H1 (cell line): ENCODE results near the gene GSK3B. TPM values are rescaled to one million over a fixed set of nuclear protein-coding genes. Genes with fewer than 3 reads are reported as not detected.

Experiments
- CTCF ChIA-PET: fragments of 300-600 bp; sonication (Branson Sonifier 250); formaldehyde crosslinking; loops from one replicate; lab custom pipeline; 2021; ENCODE audit not compliant: partially characterized antibody; lab: Charles Lee
- POLR2A ChIA-PET: fragments of 300-600 bp; sonication (Branson Sonifier 250); formaldehyde crosslinking; loops from one replicate; lab custom pipeline; 2021; ENCODE audit warnings: inconsistent platforms; ENCODE audit not compliant: partially characterized antibody; lab: Charles Lee
- DNase-seq, 2 experiments: peaks; one replicate each; pipeline versions ENCODE4 v3.0.0 to v3.0.0-alpha.2; 2010 to 2022; ENCODE audit warnings: low spot score in 2 of 2, low read depth in 1 of 2, mixed read lengths in 1 of 2
- FAIRE-seq: peaks from 2 replicates; lab custom pipeline; 2011; peaks lifted over from hg19 to GRCh38; lab: Jason Lieb, UNC
- H2AFZ ChIP-seq: 2 replicates; pipeline ENCODE4 v1.8.1; 2012; ENCODE audit warnings: low read length, inconsistent platforms
- H2AK5ac ChIP-seq: 2 replicates; pipeline ENCODE4 v1.6.1; 2013; ENCODE audit warnings: low read depth, low read length
- H2BK120ac ChIP-seq: replicated peaks from 2 replicates; pipeline ENCODE3; 2013; ENCODE audit warnings: low read depth, low read length, inconsistent platforms
- H2BK12ac ChIP-seq: 2 replicates; pipeline ENCODE4 v1.6.1; 2013; ENCODE audit warnings: low read depth, low read length
- H2BK15ac ChIP-seq: 2 replicates; pipeline ENCODE4 v1.6.1; 2013; ENCODE audit warnings: low read length
- H2BK20ac ChIP-seq: 2 replicates; pipeline ENCODE4 v1.6.1; 2013; ENCODE audit warnings: low read length
- H2BK5ac ChIP-seq: 2 replicates; pipeline ENCODE4 v1.6.1; 2013; ENCODE audit warnings: low read depth, low read length
- H3K14ac ChIP-seq: 2 replicates; pipeline ENCODE4 v1.6.1; 2013; ENCODE audit warnings: inconsistent platforms; ENCODE audit not compliant: insufficient read length
- H3K18ac ChIP-seq: 2 replicates; pipeline ENCODE4 v1.6.1; 2013; ENCODE audit warnings: low read length; ENCODE audit errors: extremely low read depth
- H3K23ac ChIP-seq: 2 replicates; pipeline ENCODE4 v1.6.1; 2013; ENCODE audit warnings: inconsistent platforms; ENCODE audit not compliant: insufficient read length
- H3K23me2 ChIP-seq: 2 replicates; pipeline ENCODE4 v1.6.1; 2013; ENCODE audit warnings: low read depth, low read length
- H3K27ac ChIP-seq: 2 replicates; pipeline ENCODE4 v1.6.1; 2011; ENCODE audit warnings: low read depth, low read length, inconsistent platforms
- H3K27me3 ChIP-seq, 4 experiments: replicated peaks in 1 of 4; 1 replicate in 1 of 4; 2 replicates in 3 of 4; pipeline versions ENCODE4 v1.6.1 to v1.8.1; 2011 to 2013; ENCODE audit warnings: low read length in 3 of 4, mild to moderate bottlenecking in 3 of 4, inconsistent platforms in 2 of 4, mixed read lengths in 2 of 4, moderate library complexity in 1 of 4; ENCODE audit not compliant: control insufficient read depth in 3 of 4, insufficient read depth in 3 of 4; ENCODE audit errors: extremely low read depth in 1 of 4
- H3K36me3 ChIP-seq, 4 experiments: 2 replicates each; pipeline versions ENCODE4 v1.6.1 to v1.8.1; 2011 to 2013; ENCODE audit warnings: mild to moderate bottlenecking in 4 of 4, low read length in 3 of 4, moderate library complexity in 2 of 4, control low read depth in 1 of 4, inconsistent platforms in 1 of 4; ENCODE audit not compliant: insufficient read depth in 4 of 4, control insufficient read depth in 2 of 4
- H3K4ac ChIP-seq: replicated peaks from 2 replicates; pipeline ENCODE3; 2013; ENCODE audit warnings: low read length, low read depth, mixed read lengths, inconsistent platforms; ENCODE audit not compliant: insufficient read length
- H3K4me1 ChIP-seq, 4 experiments: replicated peaks in 1 of 4; 1 replicate in 1 of 4; 2 replicates in 3 of 4; pipeline versions ENCODE4 v1.6.1 to v1.8.1; 2011 to 2013; ENCODE audit warnings: low read length in 3 of 4, inconsistent platforms in 2 of 4, mixed read lengths in 1 of 4; ENCODE audit not compliant: insufficient read depth in 4 of 4, control insufficient read depth in 3 of 4
- H3K4me2 ChIP-seq, 2 experiments: 2 replicates each; pipeline versions ENCODE4 v1.6.1 to v1.8.1; 2011 to 2013; ENCODE audit warnings: low read depth in 2 of 2, low read length in 2 of 2, control low read depth in 1 of 2, inconsistent platforms in 1 of 2, mild to moderate bottlenecking in 1 of 2; ENCODE audit not compliant: insufficient read depth in 1 of 2
- H3K4me3 ChIP-seq, 4 experiments: fragments of 200-600, 300-600 bp in 1 of 4; sonication (generic), shearing (Covaris generic), sonication (Bioruptor Twin) in 1 of 4; 2 replicates each; pipeline versions ENCODE4 v1.5.1 to v1.8.1; 2011 to 2016; ENCODE audit warnings: low read length in 4 of 4, low read depth in 3 of 4, control low read depth in 2 of 4, inconsistent platforms in 2 of 4, mild to moderate bottlenecking in 2 of 4, mixed read lengths in 1 of 4, moderate library complexity in 1 of 4; ENCODE audit not compliant: insufficient read depth in 2 of 4; ENCODE audit errors: extremely low read depth in 1 of 4
- H3K56ac ChIP-seq: replicated peaks from 2 replicates; pipeline ENCODE3; 2013; ENCODE audit warnings: low read depth, mild to moderate bottlenecking, mixed read lengths, low read length, inconsistent platforms; ENCODE audit not compliant: insufficient read length
- H3K79me1 ChIP-seq: 2 replicates; pipeline ENCODE4 v1.6.1; 2013; ENCODE audit warnings: low read depth, low read length, control low read depth
- H3K79me2 ChIP-seq, 2 experiments: 2 replicates each; pipeline versions ENCODE4 v1.6.1 to v1.8.1; 2012 to 2013; ENCODE audit warnings: low read length in 2 of 2, mild to moderate bottlenecking in 2 of 2, inconsistent platforms in 1 of 2; ENCODE audit not compliant: insufficient read depth in 2 of 2, control insufficient read depth in 1 of 2
- H3K9ac ChIP-seq, 4 experiments: replicated peaks in 1 of 4; 1 replicate in 1 of 4; 2 replicates in 3 of 4; pipeline versions ENCODE4 v1.6.1 to v1.8.1; 2011 to 2013; ENCODE audit warnings: low read depth in 3 of 4, low read length in 3 of 4, control low read depth in 2 of 4, mild to moderate bottlenecking in 2 of 4, moderate library complexity in 2 of 4, inconsistent platforms in 1 of 4; ENCODE audit errors: extremely low read depth in 1 of 4
- H3K9me3 ChIP-seq, 2 experiments: 2 replicates each; pipeline versions ENCODE4 v1.6.1 to v1.8.1; 2012 to 2013; ENCODE audit warnings: mild to moderate bottlenecking in 2 of 2, moderate library complexity in 2 of 2, control low read depth in 1 of 2, inconsistent platforms in 1 of 2, low read depth in 1 of 2, low read length in 1 of 2, mixed read lengths in 1 of 2; ENCODE audit not compliant: insufficient read depth in 2 of 2
- H4K20me1 ChIP-seq, 2 experiments: replicated peaks in 1 of 2; 2 replicates each; pipeline versions ENCODE3 to v1.8.1; 2011 to 2013; ENCODE audit warnings: inconsistent platforms in 2 of 2, low read length in 2 of 2, mild to moderate bottlenecking in 1 of 2; ENCODE audit not compliant: insufficient read depth in 2 of 2, control insufficient read depth in 1 of 2
- H4K5ac ChIP-seq: 2 replicates; pipeline ENCODE4 v1.6.1; 2013; ENCODE audit warnings: low read length, low read depth, mixed read lengths, inconsistent platforms; ENCODE audit not compliant: insufficient read length
- H4K8ac ChIP-seq: 2 replicates; pipeline ENCODE4 v1.8.0; 2013; ENCODE audit warnings: mild to moderate bottlenecking, moderate library complexity, low read length, inconsistent platforms; ENCODE audit not compliant: insufficient read depth; ENCODE audit errors: extremely low read depth
- H4K91ac ChIP-seq: replicated peaks from 2 replicates; pipeline ENCODE3; 2013; ENCODE audit warnings: low read length, mixed read lengths, inconsistent platforms; ENCODE audit not compliant: insufficient read length
- CHD1 ChIP-seq: IDR thresholded peaks from 2 replicates; pipeline ENCODE4 v1.6.1; 2012; ENCODE audit warnings: low read depth, low read length, improper control_type of control experiment
- EP300 ChIP-seq, 2 experiments: IDR thresholded peaks; 1 replicate in 1 of 2; 2 replicates in 1 of 2; pipeline ENCODE4 v1.6.1; 2011 to 2012; ENCODE audit warnings: low read depth in 2 of 2, low read length in 2 of 2, mild to moderate bottlenecking in 2 of 2, borderline replicate concordance in 1 of 2, inconsistent platforms in 1 of 2, moderate library complexity in 1 of 2
- EZH2 ChIP-seq: fragments of 200-600 bp; sonication (generic); IDR thresholded peaks from 2 replicates; pipeline ENCODE4 v1.7.1; 2012; ENCODE audit warnings: low read depth, mild to moderate bottlenecking, moderate library complexity, low read length, inconsistent platforms; ENCODE audit not compliant: severe bottlenecking
- GTF2F1 ChIP-seq: IDR thresholded peaks from 2 replicates; pipeline ENCODE4 v1.6.1; 2012; ENCODE audit warnings: low read depth, low read length, improper control_type of control experiment, borderline replicate concordance
- HDAC2 ChIP-seq, 2 experiments: fragments of 300-600 bp in 1 of 2; sonication (generic) in 1 of 2; IDR thresholded peaks; 2 replicates each; pipeline ENCODE4 v1.6.1; 2011 to 2012; ENCODE audit warnings: low read depth in 2 of 2, low read length in 2 of 2, mild to moderate bottlenecking in 2 of 2, moderate library complexity in 2 of 2, borderline replicate concordance in 1 of 2, inconsistent platforms in 1 of 2
- HDAC6 ChIP-seq: IDR thresholded peaks from one replicate; pipeline ENCODE4 v1.7.1; 2012; ENCODE audit warnings: low read depth, mild to moderate bottlenecking, inconsistent platforms, low read length, moderate library complexity
- JUN ChIP-seq: IDR thresholded peaks from 2 replicates; pipeline ENCODE4 v1.6.1; 2011; ENCODE audit warnings: low read depth, mild to moderate bottlenecking, improper control_type of control experiment, low read length
- JUND ChIP-seq: IDR thresholded peaks from 2 replicates; pipeline ENCODE4 v1.6.1; 2011; ENCODE audit warnings: mild to moderate bottlenecking, improper control_type of control experiment, low read length
- RBBP5 ChIP-seq: IDR thresholded peaks from 2 replicates; pipeline ENCODE4 v1.7.1; 2012; ENCODE audit warnings: low read depth, mild to moderate bottlenecking, inconsistent platforms, low read length, moderate library complexity, borderline replicate concordance
- YY1 ChIP-seq: IDR thresholded peaks from 2 replicates; pipeline ENCODE4 v1.6.1; 2011; ENCODE audit warnings: low read depth, mild to moderate bottlenecking, low read length
- ZNF274 ChIP-seq: IDR thresholded peaks from 2 replicates; pipeline ENCODE4 v1.7.0; 2012; ENCODE audit warnings: low read length, borderline replicate concordance; ENCODE audit errors: extremely low read depth
- WGBS, 2 experiments: shearing (Covaris generic) in 1 of 2; methylation state at CpG; one replicate each; pipeline versions ENCODE4 v1.1.6 to v1.1.7; 2013 to 2015; ENCODE audit warnings: low lambda C conversion rate in 2 of 2, mixed read lengths in 2 of 2, inconsistent platforms in 1 of 2, low coverage in 1 of 2, missing lambda C conversion rate in 1 of 2; ENCODE audit not compliant: insufficient replicate concordance in 2 of 2, insufficient coverage in 1 of 2, insufficient read length in 1 of 2; ENCODE audit errors: extremely low coverage in 1 of 2, missing lambda C conversion rate in 1 of 2; 5-methylcytosine and 5-hydroxymethylcytosine counted together
- polyA plus RNA-seq, 7 experiments: library from polyadenylated mRNA; depleted of rRNA in 3 of 7; stranded (reverse) in 5 of 7; unstranded in 2 of 7; fragments of >200 nt in 5 of 7; fragments of 200-250 nt in 2 of 7; gene quantifications; 1 replicate in 5 of 7; 2 replicates in 1 of 7; 4 replicates in 1 of 7; pipeline versions ENCODE4 v1.2.1 to v1.2.3, GENCODE V29; 2011 to 2013; ENCODE audit warnings: missing spikeins in 2 of 7, mixed read lengths in 2 of 7
- total RNA-seq: library from RNA; stranded (reverse); fragmentation: NEBNext Ultra II Directional; extraction: Animal tissue kit (Norgen Biotek cat#: 25700); gene quantifications from 2 replicates; pipeline ENCODE4 v1.2.1, GENCODE V29; 2021
- TF ChIP-seq, protein P1 (sequence below): IDR thresholded peaks from 2 replicates; pipeline ENCODE4 v1.6.1; 2011; ENCODE audit warnings: low read depth, mild to moderate bottlenecking, low read length; ENCODE audit not compliant: insufficient read depth

Gene GSK3B
- total and polyA plus RNA-seq, 2 of the 8 experiments (the other 6 are each of a cell fraction or from before 2014, with no cell fraction given), result 24.2 to 50.7 TPM

- Histone ChIP-seq H3K23ac (no peak overlapping the region), H3K27me3 (no peaks in the 10 kb centered on the region), H3K9me3 (no peaks in the 10 kb centered on the region), H2AK5ac (no peak overlapping the region), H2BK12ac (no peak overlapping the region), H3K36me3 (no peaks in the 10 kb centered on the region), H3K79me2 (peaks cover 0 to 39% of the 10 kb centered on the region in 2 experiments; a peak in 2 of 4 replicates), H2BK5ac (no peak overlapping the region), H3K27ac (no peak overlapping the region), H3K79me1 (peaks cover 3% of the 10 kb centered on the region; the same call in 1 of the 2 replicates), H3K23me2 (no peaks in the 10 kb centered on the region), H3K18ac (no peak overlapping the region), H4K5ac (no peak overlapping the region), H4K8ac (no peak overlapping the region), H3K4me2 (no peak overlapping the region), H2BK20ac (no peak overlapping the region), H4K91ac (no peak overlapping the region), H4K20me1 (peaks cover 0 to 2% of the 10 kb centered on the region in 2 experiments), H2AFZ (no peak overlapping the region), H3K4ac (no peak overlapping the region), H3K4me1 (no peaks in the 10 kb centered on the region), H3K14ac (no peak overlapping the region), H3K56ac (no peak overlapping the region), H2BK120ac (no peak overlapping the region), H3K9ac (no peak overlapping the region), H2BK15ac (no peak overlapping the region), H3K4me3 (no peak overlapping the region)
- DNase-seq (no peak), FAIRE-seq (no peak)
- 75% methylated on average over 1 of the region's 1 CpG; no CpG with 5 or more reads in 1 of the 2 experiments for WGBS, 2 experiments
- ChIA-PET CTCF (no interaction called here), POLR2A (no interaction called here)
- no peak for TF ChIP-seq GTF2F1
- TF ChIP-seq JUND, result no peak
- TF ChIP-seq YY1, result no peak
- TF ChIP-seq, protein P1, sequence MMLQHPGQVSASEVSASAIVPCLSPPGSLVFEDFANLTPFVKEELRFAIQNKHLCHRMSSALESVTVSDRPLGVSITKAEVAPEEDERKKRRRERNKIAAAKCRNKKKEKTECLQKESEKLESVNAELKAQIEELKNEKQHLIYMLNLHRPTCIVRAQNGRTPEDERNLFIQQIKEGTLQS, result no peak
- no peak for TF ChIP-seq ZNF274
- TF ChIP-seq RBBP5, result no peak
- TF ChIP-seq HDAC6, result no peak
- no peak for TF ChIP-seq CHD1
- no peak for TF ChIP-seq EP300 (IDR thresholded peaks at IDR 0.05; ENCODE audit: borderline replicate concordance in 1 of 2, low read depth in 2 of 2, low read length in 2 of 2)
- TF ChIP-seq JUN, result no peak
- TF ChIP-seq EZH2, result no peak
- TF ChIP-seq HDAC2 (IDR thresholded peaks at IDR 0.05; ENCODE audit: borderline replicate concordance in 1 of 2, low read depth in 2 of 2, low read length in 2 of 2), result no peak
Observed at GRCh38 chr3:119939077-119939476, 155.2 kb downstream of the GSK3B start.
